Measurements from ENCODE around the gene CHRND. TPM values are rescaled to one million over a fixed set of nuclear protein-coding genes. Genes with fewer than 3 reads are reported as not detected.

Gene CHRND
- total and polyA plus RNA-seq, 2 of the 4 experiments (the other 2 are of a cell fraction), result not detected

DNA sequence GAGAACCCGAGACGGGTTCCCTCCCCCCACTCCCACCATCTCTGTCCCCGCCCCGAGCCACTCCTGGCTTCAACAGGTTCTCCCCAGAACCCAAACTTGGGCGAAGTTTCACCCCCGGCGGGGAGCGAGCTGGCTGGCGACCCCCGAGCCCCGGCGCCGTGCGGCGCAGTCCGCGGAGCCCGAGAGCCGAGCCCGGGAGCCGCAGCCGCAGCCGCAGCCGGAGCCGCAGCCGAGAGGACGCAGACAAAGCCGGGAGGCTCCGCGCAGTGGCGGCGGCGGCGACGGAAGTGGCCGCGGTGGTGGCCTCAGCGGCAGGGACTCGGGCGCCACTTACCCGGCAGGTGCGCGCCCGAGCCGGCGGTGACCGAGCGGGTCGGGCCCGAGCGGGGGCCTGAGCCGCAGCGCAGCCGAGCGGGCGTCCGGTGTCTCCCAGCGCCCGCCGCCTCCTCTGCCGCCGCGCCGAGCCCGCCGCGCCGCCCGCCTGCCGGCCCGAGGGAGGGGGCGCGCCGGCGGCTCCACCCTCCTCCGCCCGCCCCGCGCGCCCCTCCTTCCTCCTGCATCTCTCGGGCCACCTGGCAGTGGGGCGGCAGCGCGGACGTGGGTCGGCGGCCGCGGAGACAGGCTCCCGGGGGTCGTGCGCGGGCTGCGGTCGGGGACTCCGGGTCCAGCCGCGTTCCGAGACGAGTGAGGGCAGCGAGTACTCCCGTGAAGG lies 38.4 kb upstream of the CHRND start, which contains the start of gene ECEL1:
TSS of gene ECEL1 (minus strand) at position 450 of the 712 bp plus-strand sequence. CDS start 1,181 bp downstream, outside the sequence.
- no TSS peak for BruUV-seq (replicated peaks)
- no peaks in the 10 kb centered on the region; the same call in 1 of the 2 replicates for H4K20me1 ChIP-seq (ENCODE audit: insufficient read depth, low read length)
- no peak within 1 kb of the TSS for H2BK5ac ChIP-seq (ENCODE audit: low read depth, low read length, poor library complexity, severe bottlenecking)
- DNase-seq, result no peak
- no peak within 1 kb of the TSS for H3K9ac ChIP-seq (ENCODE audit: low read depth, low read length)
- H3K4me2 ChIP-seq (ENCODE audit: low read depth, low read length), result no peak within 1 kb of the TSS
- ChIA-PET POLR2A (ENCODE audit: unreplicated experiment) (no interaction called here), CTCF (no interaction called here)
- no peak within 1 kb of the TSS for H4K5ac ChIP-seq (ENCODE audit: low read depth, low read length)
- no peak within 1 kb of the TSS for H4K8ac ChIP-seq (ENCODE audit: low read depth in 2 of 2, low read length in 2 of 2)
- no peak within 1 kb of the TSS for H2BK15ac ChIP-seq (ENCODE audit: low read depth, low read length)
- H3K27me3 ChIP-seq (ENCODE audit: control insufficient read depth, insufficient read depth, low read length), result peaks cover 66% of the 10 kb centered on the region
- intact Hi-C loops (cut with micrococcal nuclease), result no loop called here
- no peaks in the 10 kb centered on the region; the same call in 1 of the 2 replicates for H3K4me1 ChIP-seq (ENCODE audit: control insufficient read depth, insufficient read depth, low read length)
- no peak within 1 kb of the TSS for H2AK5ac ChIP-seq (ENCODE audit: low read depth, low read length)
- no peak within 1 kb of the TSS for H2BK120ac ChIP-seq (ENCODE audit: low read depth, low read length)
- no peaks in the 10 kb centered on the region for H3K9me1 ChIP-seq (ENCODE audit: insufficient read depth, low read length)
- in situ Hi-C loops (cut with MboI; ENCODE audit: low sequenced_read_pairs), result no loop called here
- H3K4ac ChIP-seq (ENCODE audit: low read depth, low read length), result no peak within 1 kb of the TSS
- dilution Hi-C loops (cut with HindIII; ENCODE audit: low sequenced_read_pairs, unreplicated experiment), result no loop called here
- ATAC-seq (ENCODE audit: low read depth), result peak; percentile 35; the same call in 1 of the 2 replicates
- no peak within 1 kb of the TSS for H2AK9ac ChIP-seq (replicated peaks; ENCODE audit: low read depth, low read length, poor library complexity)
- H2AFZ ChIP-seq (replicated peaks; ENCODE audit: low read length, poor library complexity), result no peak within 1 kb of the TSS
- H3K23ac ChIP-seq (ENCODE audit: low read depth, low read length), result no peak within 1 kb of the TSS
- no peak for TF ChIP-seq FOS (IDR thresholded peaks at IDR 0.05; ENCODE audit: low read depth, low read length)
- TF ChIP-seq, protein P1, sequence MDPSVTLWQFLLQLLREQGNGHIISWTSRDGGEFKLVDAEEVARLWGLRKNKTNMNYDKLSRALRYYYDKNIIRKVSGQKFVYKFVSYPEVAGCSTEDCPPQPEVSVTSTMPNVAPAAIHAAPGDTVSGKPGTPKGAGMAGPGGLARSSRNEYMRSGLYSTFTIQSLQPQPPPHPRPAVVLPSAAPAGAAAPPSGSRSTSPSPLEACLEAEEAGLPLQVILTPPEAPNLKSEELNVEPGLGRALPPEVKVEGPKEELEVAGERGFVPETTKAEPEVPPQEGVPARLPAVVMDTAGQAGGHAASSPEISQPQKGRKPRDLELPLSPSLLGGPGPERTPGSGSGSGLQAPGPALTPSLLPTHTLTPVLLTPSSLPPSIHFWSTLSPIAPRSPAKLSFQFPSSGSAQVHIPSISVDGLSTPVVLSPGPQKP (IDR thresholded peaks at IDR 0.05; ENCODE audit: borderline replicate concordance, low read depth, low read length), result no peak
- TF ChIP-seq RFX5 (IDR thresholded peaks at IDR 0.05; ENCODE audit: low read depth, low read length), result no peak
- no peak for TF ChIP-seq NFE2L2 (IDR thresholded peaks at IDR 0.05; ENCODE audit: low read depth, low read length)
- TF ChIP-seq BHLHE40 (IDR thresholded peaks at IDR 0.05; ENCODE audit: low read depth, low read length), result no peak
- no peak for TF ChIP-seq SMC3 (IDR thresholded peaks at IDR 0.05; ENCODE audit: low read depth, low read length)
- no peak for TF ChIP-seq MAZ (IDR thresholded peaks at IDR 0.05; ENCODE audit: borderline replicate concordance, low read depth, low read length)
- TF ChIP-seq MAFK (IDR thresholded peaks at IDR 0.05; ENCODE audit: low read depth, low read length), result no peak
- TF ChIP-seq RAD21 (IDR thresholded peaks at IDR 0.05; ENCODE audit: low read length), result no peak
- TF ChIP-seq, protein P2, sequence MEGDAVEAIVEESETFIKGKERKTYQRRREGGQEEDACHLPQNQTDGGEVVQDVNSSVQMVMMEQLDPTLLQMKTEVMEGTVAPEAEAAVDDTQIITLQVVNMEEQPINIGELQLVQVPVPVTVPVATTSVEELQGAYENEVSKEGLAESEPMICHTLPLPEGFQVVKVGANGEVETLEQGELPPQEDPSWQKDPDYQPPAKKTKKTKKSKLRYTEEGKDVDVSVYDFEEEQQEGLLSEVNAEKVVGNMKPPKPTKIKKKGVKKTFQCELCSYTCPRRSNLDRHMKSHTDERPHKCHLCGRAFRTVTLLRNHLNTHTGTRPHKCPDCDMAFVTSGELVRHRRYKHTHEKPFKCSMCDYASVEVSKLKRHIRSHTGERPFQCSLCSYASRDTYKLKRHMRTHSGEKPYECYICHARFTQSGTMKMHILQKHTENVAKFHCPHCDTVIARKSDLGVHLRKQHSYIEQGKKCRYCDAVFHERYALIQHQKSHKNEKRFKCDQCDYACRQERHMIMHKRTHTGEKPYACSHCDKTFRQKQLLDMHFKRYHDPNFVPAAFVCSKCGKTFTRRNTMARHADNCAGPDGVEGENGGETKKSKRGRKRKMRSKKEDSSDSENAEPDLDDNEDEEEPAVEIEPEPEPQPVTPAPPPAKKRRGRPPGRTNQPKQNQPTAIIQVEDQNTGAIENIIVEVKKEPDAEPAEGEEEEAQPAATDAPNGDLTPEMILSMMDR (conservative IDR thresholded peaks at IDR 0.05; ENCODE audit: low read depth, low read length), result no peak
- TF ChIP-seq POLR2A (IDR thresholded peaks at IDR 0.05; ENCODE audit: low read depth, low read length), result no peak
- TF ChIP-seq MXI1 (IDR thresholded peaks at IDR 0.05; ENCODE audit: borderline replicate concordance, low read depth, low read length), result no peak
- TF ChIP-seq, protein P3, sequence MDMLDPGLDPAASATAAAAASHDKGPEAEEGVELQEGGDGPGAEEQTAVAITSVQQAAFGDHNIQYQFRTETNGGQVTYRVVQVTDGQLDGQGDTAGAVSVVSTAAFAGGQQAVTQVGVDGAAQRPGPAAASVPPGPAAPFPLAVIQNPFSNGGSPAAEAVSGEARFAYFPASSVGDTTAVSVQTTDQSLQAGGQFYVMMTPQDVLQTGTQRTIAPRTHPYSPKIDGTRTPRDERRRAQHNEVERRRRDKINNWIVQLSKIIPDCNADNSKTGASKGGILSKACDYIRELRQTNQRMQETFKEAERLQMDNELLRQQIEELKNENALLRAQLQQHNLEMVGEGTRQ (IDR thresholded peaks at IDR 0.05; ENCODE audit: low read depth, low read length), result no peak
- no peak within 1 kb of the TSS for H4K91ac ChIP-seq (ENCODE audit: insufficient read depth, low read depth, low read length)
- no peak within 1 kb of the TSS for H3K27ac ChIP-seq (ENCODE audit: insufficient read depth, low read length)
- no peak within 1 kb of the TSS for H3K14ac ChIP-seq (replicated peaks; ENCODE audit: low read depth, low read length)
- no peaks in the 10 kb centered on the region for H3K9me3 ChIP-seq (ENCODE audit: control insufficient read depth, insufficient read depth, low read length)
- H3K79me1 ChIP-seq (ENCODE audit: low read depth in 1 of 2, low read length in 2 of 2), result no peaks in the 10 kb centered on the region
- no peak within 1 kb of the TSS for H3K56ac ChIP-seq (ENCODE audit: extremely low read depth, insufficient read depth, low read length)
- 1% methylated on average over 33 of the region's 102 CpGs; no CpG with 5 or more reads in 1 of the 2 experiments for WGBS, 2 experiments (ENCODE audit: extremely low coverage in 2 of 2, insufficient read length in 1 of 2)
- no peak within 1 kb of the TSS for H3K4me3 ChIP-seq (ENCODE audit: insufficient read depth, low read depth, low read length)
- no peak within 1 kb of the TSS for H2BK20ac ChIP-seq (ENCODE audit: low read depth, low read length)
- H3K36me3 ChIP-seq (ENCODE audit: control insufficient read depth, insufficient read depth, low read length), result no peaks in the 10 kb centered on the region
- H3K18ac ChIP-seq (ENCODE audit: low read depth, low read length), result no peak within 1 kb of the TSS
